Pancreas (tissue), 10 donors: ENCODE data around the gene OR13J1. TPM values are rescaled to one million over a fixed set of nuclear protein-coding genes. Genes with fewer than 3 reads are reported as not detected.

Experiments
- ATAC-seq, 4 donors: fragments of 200-7000 bp; cut with Tn5 transposase; one replicate each; pipeline versions ENCODE4 v1.8.0 to v1.9.1; 2020; ENCODE audit warnings: mild to moderate bottlenecking in 4 of 4, moderate library complexity in 4 of 4
- DNase-seq, 6 donors: peaks; one replicate each; pipeline ENCODE4 v3.0.0-alpha.2; 2020
- FAIRE-seq: peaks from 2 replicates; lab custom pipeline; 2012; peaks lifted over from hg19 to GRCh38; lab: Jason Lieb, UNC
- H3K27ac ChIP-seq, 4 donors: fragments of 200-600 bp; sonication (generic); 1 replicate in 3 of 4; 2 replicates in 1 of 4; pipeline versions ENCODE4 v1.5.0 to v1.8.0; 2020
- H3K27me3 ChIP-seq, 4 donors: fragments of 200-600 bp; one replicate each; pipeline ENCODE4 v1.8.0; 2021
- H3K36me3 ChIP-seq, 3 donors: fragments of 200-600 bp; sonication (generic) in 1 of 3; one replicate each; pipeline versions ENCODE4 v1.5.0 to v1.8.0; 2020 to 2021
- H3K4me1 ChIP-seq, 3 donors: fragments of 200-600 bp; one replicate each; pipeline ENCODE4 v1.8.0; 2021
- H3K4me3 ChIP-seq, 4 donors: fragments of 200-600 bp; sonication (generic) in 2 of 4; one replicate each; pipeline versions ENCODE4 v1.5.0 to v1.8.0; 2020 to 2021
- H3K9me3 ChIP-seq, 4 donors: fragments of 200-600 bp; one replicate each; pipeline ENCODE4 v1.8.0; 2021
- CTCF ChIP-seq, 4 donors: fragments of 200-600 bp; sonication (generic) in 3 of 4; IDR thresholded peaks; one replicate each; pipeline versions ENCODE4 v1.5.0 to v1.8.0; 2021; ENCODE audit warnings: antibody characterized with exemption in 4 of 4
- WGBS, 2 donors: extraction: QIAGEN DNeasy Blood & Tissue Kit; methylation state at CpG; one replicate each; pipeline ENCODE4 v1.1.7; 2013; 5-methylcytosine and 5-hydroxymethylcytosine counted together
- intact Hi-C, 3 donors: fragments of 100-400 bp; cut with DNase I; formaldehyde crosslinking; loops; one replicate each; pipeline versions ENCODE4 v1.11.1 to v1.14.2; 2022
- polyA plus RNA-seq, 2 donors: library from polyadenylated mRNA; stranded (reverse); fragments of 200-250 nt; gene quantifications; one replicate each; pipeline ENCODE4 v1.2.3, GENCODE V29; 2013
- total RNA-seq, 6 donors: library from RNA; stranded (reverse); fragmentation: NEBNext Ultra II Directional in 4 of 6; extraction: Animal tissue kit (Norgen Biotek cat#: 25700) in 4 of 6; gene quantifications; one replicate each; pipeline versions ENCODE4 v1.2.1 to v1.2.4, GENCODE V29; 2021 to 2023
- donor health status: healthy with polysubstance abuse.
- donor health status: DM: no; HTN: no; CAD: no; lungs with moderate emphysema.
- donor health status: DM: no; HTN: no; CAD: no.
- donor health status: control.
- donor health status: control.
- donor health status: Bipolar disorder and iron deficiency.
- donor health status: DM: yes; HTN: yes; CAD: no.
- donor health status: DM: no; HTN: no; CAD: no.
- donor health status: DM: no; HTN: no; CAD: no.
- donor health status: DM: yes; HTN: yes; CAD: no.

Gene OR13J1
- total and polyA plus RNA-seq, 8 donors: not detected

DNA sequence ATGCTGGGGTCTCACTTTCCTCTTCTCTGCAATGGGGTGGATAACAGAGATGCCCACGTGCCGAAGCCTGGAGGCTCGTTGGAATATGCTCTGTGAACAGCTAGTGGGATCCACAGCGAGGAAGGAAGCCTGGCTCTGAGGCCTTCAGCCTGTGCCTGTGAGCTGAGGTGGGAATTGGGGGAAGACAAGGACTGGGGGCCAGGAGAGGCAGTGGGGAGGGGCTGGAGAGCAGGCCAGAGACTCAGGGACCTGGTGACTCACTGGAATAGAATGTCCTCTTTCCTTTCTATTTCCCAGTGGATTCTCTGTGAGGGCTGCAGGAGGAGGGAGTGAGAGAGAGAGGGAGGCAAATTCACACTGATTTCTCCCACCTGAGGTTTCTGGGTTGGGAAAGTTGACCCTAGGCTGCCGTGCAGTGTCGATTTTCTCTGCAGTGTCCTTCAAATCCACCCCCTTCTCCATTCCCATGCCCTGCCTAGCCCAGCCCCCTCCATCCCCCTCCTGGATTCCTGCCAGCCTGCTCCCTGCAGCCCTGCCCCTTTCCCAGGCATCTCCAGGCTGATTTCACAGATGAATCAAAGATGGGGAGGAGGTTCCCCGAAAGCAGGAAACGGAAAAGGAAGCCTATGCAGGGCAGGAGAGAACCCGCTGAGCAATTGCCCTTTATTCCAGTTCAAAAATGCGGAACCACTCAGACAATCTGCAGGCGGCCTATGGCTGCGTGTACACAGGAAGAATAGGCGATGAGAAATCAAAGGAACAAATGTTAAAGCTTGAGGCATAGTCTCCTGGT lies 37.7 kb upstream of the OR13J1 start:
- Histone ChIP-seq H3K4me3 (no peak overlapping the region), H3K36me3 (no peaks in the 10 kb centered on the region), H3K4me1 (peaks cover 6 to 14% (median 9%) of the 10 kb centered on the region in 3 donors), H3K9me3 (no peaks in the 10 kb centered on the region), H3K27me3 (no peaks in the 10 kb centered on the region), H3K27ac (peak overlapping the region; percentile 51 to 78 (median 64))
- WGBS, 2 donors: 50 to 59% methylated on average over 13 of the region's 13 CpGs
- FAIRE-seq (no peak), ATAC-seq (peak; percentile 43 to 67 (median 64)), DNase-seq (peak in 5 of 6 donors; percentile 41 to 78 (median 54))
- no peak for TF ChIP-seq CTCF (IDR thresholded peaks at IDR 0.05)
- intact Hi-C loops: no loop called here

DNA sequence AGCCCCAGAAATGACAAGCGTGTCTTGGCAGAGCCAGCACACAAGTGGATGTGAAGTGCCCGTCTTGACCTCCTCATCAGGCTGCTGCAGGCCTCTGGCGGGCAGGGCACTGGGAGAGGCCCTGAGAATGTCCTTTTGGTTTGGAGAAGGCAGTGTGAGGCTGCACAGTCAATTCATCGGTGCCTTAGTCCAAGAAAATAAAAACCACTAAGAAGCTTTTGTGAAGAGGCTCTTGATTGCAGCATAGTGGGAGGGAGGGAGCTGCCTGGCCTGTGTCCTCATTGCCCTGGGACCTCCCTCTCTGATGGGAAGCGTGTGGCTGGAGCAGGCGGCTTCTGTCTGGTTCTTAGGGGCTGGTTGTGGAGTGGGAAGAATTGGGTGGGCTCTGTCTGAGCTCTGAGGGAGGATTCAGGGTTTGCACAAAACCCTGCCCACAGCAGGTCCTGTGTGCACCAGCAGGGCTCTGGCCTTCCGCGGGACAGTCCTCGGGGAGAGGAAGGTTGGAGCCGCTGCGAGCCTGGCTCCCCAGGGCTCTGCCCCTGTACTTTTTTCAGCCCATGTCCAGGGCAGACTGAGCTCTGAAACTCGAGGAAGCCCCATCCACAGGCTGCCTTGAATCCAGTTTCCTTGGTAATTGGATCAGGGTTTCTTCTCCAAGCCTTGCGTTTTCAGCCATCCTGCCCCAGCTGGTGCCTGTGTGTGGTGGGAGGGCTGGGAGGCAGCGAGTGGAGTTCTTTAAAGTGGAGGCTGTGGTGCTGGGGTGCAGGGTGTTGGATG lies 36.9 kb upstream of the OR13J1 start:
- DNase-seq (peak in 2 of 6 donors; percentile 22 to 45), FAIRE-seq (no peak), ATAC-seq (peak in 3 of 4 donors; percentile 23 to 38 (median 32))
- no peaks in the 10 kb centered on the region for H3K9me3 ChIP-seq
- 70 to 72% methylated on average over 14 of the region's 14 CpGs for WGBS, 2 donors
- intact Hi-C loops: no loop called here
- H3K4me3 ChIP-seq: no peak overlapping the region
- no peaks in the 10 kb centered on the region for H3K36me3 ChIP-seq
- H3K27me3 ChIP-seq: no peaks in the 10 kb centered on the region
- no peak for TF ChIP-seq CTCF (IDR thresholded peaks at IDR 0.05)
- peak overlapping the region; percentile 51 to 78 (median 64) for H3K27ac ChIP-seq
- peaks cover 6 to 14% (median 9%) of the 10 kb centered on the region in 3 donors for H3K4me1 ChIP-seq

DNA sequence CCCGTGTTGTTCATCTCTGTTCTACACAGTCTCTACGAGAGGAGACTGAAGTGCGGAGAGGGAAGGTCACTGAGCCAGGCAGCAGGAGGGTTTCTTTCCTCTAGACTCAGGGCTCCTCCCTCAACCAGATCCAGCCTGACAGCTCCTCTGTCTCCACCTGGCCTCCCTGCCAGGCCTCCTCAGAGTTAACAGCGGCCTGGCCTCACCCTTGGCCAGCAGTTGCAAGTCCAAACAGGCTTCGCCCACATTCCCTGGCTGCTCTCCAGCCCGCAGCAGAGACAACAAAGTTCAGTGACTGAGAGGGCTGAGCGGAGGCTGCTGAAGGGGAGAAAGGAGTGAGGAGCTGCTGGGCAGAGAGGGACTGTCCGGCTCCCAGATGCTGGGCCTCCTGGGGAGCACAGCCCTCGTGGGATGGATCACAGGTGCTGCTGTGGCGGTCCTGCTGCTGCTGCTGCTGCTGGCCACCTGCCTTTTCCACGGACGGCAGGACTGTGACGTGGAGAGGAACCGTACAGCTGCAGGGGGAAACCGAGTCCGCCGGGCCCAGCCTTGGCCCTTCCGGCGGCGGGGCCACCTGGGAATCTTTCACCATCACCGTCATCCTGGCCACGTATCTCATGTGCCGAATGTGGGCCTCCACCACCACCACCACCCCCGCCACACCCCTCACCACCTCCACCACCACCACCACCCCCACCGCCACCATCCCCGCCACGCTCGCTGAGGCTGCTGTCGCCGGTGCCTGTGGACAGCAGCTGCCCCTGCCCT lies 35.9 kb upstream of the OR13J1 start, which contains the start of gene HRCT1:
Gene HRCT1 (plus strand): TSS at position 291 of the 768 bp plus-strand sequence. CDS start 86 bp downstream, at position 377.
- FAIRE-seq: no peak
- no peak for TF ChIP-seq CTCF (IDR thresholded peaks at IDR 0.05)
- intact Hi-C loops: no loop called here
- ATAC-seq: peak; percentile 45 to 75 (median 70)
- Histone ChIP-seq H3K9me3 (no peaks in the 10 kb centered on the region), H3K4me3 (no peak within 1 kb of the TSS), H3K4me1 (peaks cover 6 to 14% (median 9%) of the 10 kb centered on the region in 3 donors), H3K27ac (peak within 1 kb of the TSS; percentile 60 to 78 (median 66)), H3K36me3 (no peaks in the 10 kb centered on the region), H3K27me3 (no peaks in the 10 kb centered on the region)
- peak; percentile 62 to 91 (median 78) for DNase-seq
- WGBS, 2 donors: 47% methylated on average over 24 to 29 of the region's 30 CpGs

DNA sequence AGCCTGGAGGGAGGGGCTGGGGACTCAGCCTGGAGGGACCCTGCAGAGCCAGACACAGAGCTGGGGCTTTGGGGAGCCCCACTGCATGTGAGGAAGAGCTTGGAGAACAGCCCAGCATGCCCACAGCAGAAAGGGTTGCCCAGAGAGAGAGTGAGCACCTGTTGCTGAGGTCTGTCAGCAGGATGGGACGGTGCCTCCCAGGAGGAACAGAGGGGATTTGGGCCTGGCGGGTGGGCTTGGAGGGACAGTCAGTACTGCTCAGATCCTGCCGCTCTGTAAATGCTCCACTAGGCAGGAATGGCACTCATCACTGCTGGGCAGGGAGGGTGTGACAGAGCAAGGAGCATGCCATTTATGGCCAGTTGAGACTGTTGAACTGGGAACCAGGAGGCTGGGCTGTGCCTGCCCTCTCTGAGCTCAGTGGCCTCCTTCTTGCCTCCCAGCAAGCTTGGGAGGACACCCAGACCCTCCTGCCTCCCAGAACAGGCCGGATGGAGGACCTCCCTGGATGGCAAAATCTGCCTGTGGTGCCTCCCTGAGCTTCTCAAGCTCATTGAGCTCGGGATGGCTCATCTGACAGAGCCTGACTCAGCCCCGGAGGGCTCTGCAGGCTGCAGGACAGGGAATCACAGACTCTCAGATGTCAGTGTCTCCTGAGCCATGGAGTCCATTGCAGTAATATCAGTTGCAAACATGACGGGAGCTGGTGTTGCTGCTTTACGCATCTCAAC lies 35.0 kb upstream of the OR13J1 start:
- TF ChIP-seq CTCF (IDR thresholded peaks at IDR 0.05): no peak
- no peaks in the 10 kb centered on the region for H3K9me3 ChIP-seq
- DNase-seq (peak in 1 of 6 donors; percentile 38), ATAC-seq (no peak), FAIRE-seq (no peak)
- peaks cover 6 to 14% (median 9%) of the 10 kb centered on the region in 3 donors for H3K4me1 ChIP-seq
- H3K36me3 ChIP-seq: no peaks in the 10 kb centered on the region
- intact Hi-C loops: no loop called here
- 78 to 82% methylated on average over 8 of the region's 8 CpGs for WGBS, 2 donors
- H3K27me3 ChIP-seq: no peaks in the 10 kb centered on the region
- no peak overlapping the region for H3K4me3 ChIP-seq
- H3K27ac ChIP-seq: peak overlapping the region; percentile 17 to 66 (median 46)
